ENCODE results near the gene UMODL1.

UMODL1 gene

GRCh38 chr21:42144679-42145568 lies 73.8 kb downstream of the UMODL1 start:
- TF ChIP-seq ZFX (IDR thresholded peaks at IDR 0.05) (no peak), CTCF (conservative IDR thresholded peaks at IDR 0.05) (no peak)
- H3K27ac ChIP-seq = no peak overlapping the region

DNA sequence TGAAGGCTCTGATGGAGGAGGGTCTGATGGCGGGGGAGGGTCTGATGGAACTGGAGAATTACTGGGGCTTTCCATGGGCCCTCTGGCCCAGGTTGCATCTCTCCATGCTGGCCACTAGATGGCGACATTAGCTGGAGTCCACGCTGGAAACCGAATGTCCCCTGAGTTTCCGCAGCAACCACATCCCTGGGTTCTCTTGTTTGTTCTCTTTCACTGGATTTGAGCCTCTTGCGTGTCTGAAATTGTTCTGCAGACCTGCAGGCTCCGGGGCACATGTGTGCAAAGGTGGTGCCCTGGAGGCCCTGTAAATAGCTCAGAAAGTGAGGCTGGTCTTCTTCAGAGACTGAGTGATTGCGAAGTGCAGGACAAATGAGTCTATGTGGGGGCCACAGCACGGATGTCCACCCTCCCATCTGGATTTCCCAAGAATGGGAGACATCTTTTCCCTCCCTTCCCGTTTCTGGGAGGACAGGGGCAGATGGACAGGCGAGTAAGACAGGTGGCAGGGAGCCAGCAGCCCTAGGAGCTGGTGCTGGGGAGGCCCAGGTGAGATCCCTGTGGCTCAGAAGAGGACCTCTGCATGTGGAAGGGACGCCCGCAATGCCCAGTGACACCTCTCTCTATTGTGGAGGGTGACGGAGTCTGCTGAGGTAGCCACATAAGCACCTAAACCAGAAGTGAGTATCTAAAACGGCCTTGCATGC lies 74.6 kb downstream of the UMODL1 start:
- H3K27ac ChIP-seq = no peak overlapping the region
- TF ChIP-seq CTCF (conservative IDR thresholded peaks at IDR 0.05) (peak; percentile 91), ZFX (IDR thresholded peaks at IDR 0.05) (no peak)

DNA sequence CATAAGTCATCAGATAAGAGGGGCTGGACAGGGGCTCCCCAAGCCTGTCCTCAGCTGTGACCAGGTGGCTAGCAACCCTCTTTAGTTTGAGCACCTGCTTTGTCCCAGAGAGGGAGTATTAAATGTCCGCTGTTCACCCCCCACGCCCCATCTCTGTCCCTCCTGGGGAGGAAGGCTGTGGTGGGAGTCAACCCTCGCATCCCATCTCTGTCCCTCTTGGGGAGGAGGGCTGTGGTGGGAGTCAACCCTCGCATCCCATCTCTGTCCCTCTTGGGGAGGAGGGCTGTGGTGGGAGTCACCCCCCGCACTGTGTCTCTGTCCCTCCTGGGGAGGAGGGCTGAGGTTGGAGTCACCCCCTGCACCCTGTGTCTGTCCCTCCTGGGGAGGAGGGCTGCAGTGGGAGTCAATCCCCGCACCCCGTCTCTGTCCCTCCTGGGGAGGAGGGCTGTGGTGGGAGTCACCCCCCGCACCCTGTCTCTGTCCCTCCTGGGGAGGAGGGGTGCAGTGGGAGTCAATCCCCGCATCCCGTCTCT lies 75.2 kb downstream of the UMODL1 start:
- no peak for TF ChIP-seq CTCF (conservative IDR thresholded peaks at IDR 0.05)
- no peak for TF ChIP-seq ZFX (IDR thresholded peaks at IDR 0.05)
- no peak overlapping the region for H3K27ac ChIP-seq

- no peak overlapping the region for H3K27ac ChIP-seq
- no peak for TF ChIP-seq ZFX (IDR thresholded peaks at IDR 0.05)
- TF ChIP-seq CTCF (conservative IDR thresholded peaks at IDR 0.05) = no peak
Measured at GRCh38 chr21:42146821-42147220, 75.7 kb downstream of the UMODL1 start.

- no peak for TF ChIP-seq CTCF (conservative IDR thresholded peaks at IDR 0.05)
- no peak for TF ChIP-seq ZFX (IDR thresholded peaks at IDR 0.05)
- no peak overlapping the region for H3K27ac ChIP-seq
Measured at GRCh38 chr21:42147386-42148020, 76.4 kb downstream of the UMODL1 start.

GRCh38 chr21:42148097-42148496 lies 77.0 kb downstream of the UMODL1 start:
- no peak overlapping the region for H3K27ac ChIP-seq
- TF ChIP-seq CTCF (conservative IDR thresholded peaks at IDR 0.05) (no peak), ZFX (IDR thresholded peaks at IDR 0.05) (no peak)
